Upper lobe of right lung (tissue), 1 donor: ENCODE results near the gene ZNF574. TPM values are rescaled to one million over a fixed set of nuclear protein-coding genes. Genes with fewer than 3 reads are reported as not detected.
A peak's percentile ranks its signal among the peaks of the same experiment; 100 is the strongest.
"Not testable (repeated sequence)": the region's sequence is repeated elsewhere in the genome, so short reads cannot be mapped to it uniquely, and the experiment has no call there.

Experiments used
- ATAC-seq: fragments of 200-7000 bp; cut with Tn5 transposase; one replicate; pipeline ENCODE4 v1.9.1; 2020; ENCODE audit warnings: mild to moderate bottlenecking, moderate library complexity
- DNase-seq: peaks from one replicate; pipeline ENCODE4 v3.0.0-alpha.2; 2020
- H3K27ac ChIP-seq: fragments of 200-600 bp; one replicate; pipeline ENCODE4 v1.8.0; 2022
- H3K27me3 ChIP-seq: fragments of 200-600 bp; one replicate; pipeline ENCODE4 v1.8.0; 2022; ENCODE audit warnings: mild to moderate bottlenecking
- H3K36me3 ChIP-seq: fragments of 200-600 bp; one replicate; pipeline ENCODE4 v1.8.0; 2022
- H3K4me1 ChIP-seq: fragments of 200-600 bp; one replicate; pipeline ENCODE4 v1.8.0; 2022
- H3K4me3 ChIP-seq: fragments of 200-600 bp; one replicate; pipeline ENCODE4 v1.8.0; 2022; ENCODE audit warnings: mild to moderate bottlenecking
- H3K9me3 ChIP-seq: fragments of 200-600 bp; one replicate; pipeline ENCODE4 v1.8.0; 2022
- intact Hi-C: fragments of 100-400 bp; cut with DNase I; formaldehyde crosslinking; loops from one replicate; pipeline ENCODE4 v1.11.0; 2022
- total RNA-seq: library from RNA; stranded (reverse); fragmentation: NEBNext Ultra II Directional; extraction: Animal tissue kit (Norgen Biotek cat#: 25700); gene quantifications from one replicate; pipeline ENCODE4 v1.2.1, GENCODE V29; 2021
- TF ChIP-seq, protein P1 (sequence below): fragments of 200-600 bp; IDR thresholded peaks from one replicate; pipeline ENCODE4 v1.8.0; 2022; ENCODE audit warnings: antibody characterized with exemption
- donor health status: DM: no; HTN: yes; CAD: no; lungs with severe emphysema.

The ZNF574 gene
- total RNA-seq, 1 donor from 2014 or later = 13.6 TPM

GRCh38 chr19:42099336-42099925 is 23.5 kb downstream of the ZNF574 start:
- Histone ChIP-seq H3K4me1 (no peaks in the 10 kb centered on the region), H3K4me3 (no peak overlapping the region), H3K27ac (no peak overlapping the region), H3K9me3 (no peaks in the 10 kb centered on the region), H3K27me3 (no peaks in the 10 kb centered on the region), H3K36me3 (no peaks in the 10 kb centered on the region)
- TF ChIP-seq, protein P1, sequence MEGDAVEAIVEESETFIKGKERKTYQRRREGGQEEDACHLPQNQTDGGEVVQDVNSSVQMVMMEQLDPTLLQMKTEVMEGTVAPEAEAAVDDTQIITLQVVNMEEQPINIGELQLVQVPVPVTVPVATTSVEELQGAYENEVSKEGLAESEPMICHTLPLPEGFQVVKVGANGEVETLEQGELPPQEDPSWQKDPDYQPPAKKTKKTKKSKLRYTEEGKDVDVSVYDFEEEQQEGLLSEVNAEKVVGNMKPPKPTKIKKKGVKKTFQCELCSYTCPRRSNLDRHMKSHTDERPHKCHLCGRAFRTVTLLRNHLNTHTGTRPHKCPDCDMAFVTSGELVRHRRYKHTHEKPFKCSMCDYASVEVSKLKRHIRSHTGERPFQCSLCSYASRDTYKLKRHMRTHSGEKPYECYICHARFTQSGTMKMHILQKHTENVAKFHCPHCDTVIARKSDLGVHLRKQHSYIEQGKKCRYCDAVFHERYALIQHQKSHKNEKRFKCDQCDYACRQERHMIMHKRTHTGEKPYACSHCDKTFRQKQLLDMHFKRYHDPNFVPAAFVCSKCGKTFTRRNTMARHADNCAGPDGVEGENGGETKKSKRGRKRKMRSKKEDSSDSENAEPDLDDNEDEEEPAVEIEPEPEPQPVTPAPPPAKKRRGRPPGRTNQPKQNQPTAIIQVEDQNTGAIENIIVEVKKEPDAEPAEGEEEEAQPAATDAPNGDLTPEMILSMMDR = no peak
- intact Hi-C loops = no loop called here
- ATAC-seq (no peak), DNase-seq (no peak)

GRCh38 chr19:42100241-42100640 is 24.3 kb downstream of the ZNF574 start:
- H3K36me3 ChIP-seq, intact Hi-C loops, H3K27ac ChIP-seq, H3K27me3 ChIP-seq, H3K4me3 ChIP-seq, H3K4me1 ChIP-seq, DNase-seq, ATAC-seq, H3K9me3 ChIP-seq: not testable (repeated sequence)

DNA sequence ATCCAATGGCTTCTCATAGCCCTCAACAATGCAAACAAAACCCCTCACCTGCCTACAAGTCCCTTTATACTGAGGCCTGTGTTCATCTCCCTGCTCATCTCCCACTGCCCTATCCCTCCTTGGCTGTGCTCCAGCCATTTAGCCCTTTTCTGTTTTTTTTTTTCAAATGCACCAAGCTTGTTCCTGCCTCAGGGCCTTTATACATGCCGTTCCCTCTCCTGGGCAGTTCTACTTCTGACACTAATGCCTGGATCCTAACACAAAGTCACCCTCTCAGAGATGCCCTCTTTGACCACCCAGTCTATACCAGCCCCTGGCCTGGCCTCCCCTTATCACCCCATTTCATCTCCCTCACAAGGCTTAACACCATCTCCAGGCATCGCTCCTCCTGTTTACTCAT is 26.9 kb downstream of the ZNF574 start:
- TF ChIP-seq, protein P1 = no peak
- Histone ChIP-seq H3K27ac (no peak overlapping the region), H3K27me3 (no peaks in the 10 kb centered on the region), H3K9me3 (no peaks in the 10 kb centered on the region), H3K4me3 (no peak overlapping the region), H3K36me3 (no peaks in the 10 kb centered on the region), H3K4me1 (no peaks in the 10 kb centered on the region)
- ATAC-seq (no peak), DNase-seq (no peak)
- intact Hi-C loops = no loop called here

DNA sequence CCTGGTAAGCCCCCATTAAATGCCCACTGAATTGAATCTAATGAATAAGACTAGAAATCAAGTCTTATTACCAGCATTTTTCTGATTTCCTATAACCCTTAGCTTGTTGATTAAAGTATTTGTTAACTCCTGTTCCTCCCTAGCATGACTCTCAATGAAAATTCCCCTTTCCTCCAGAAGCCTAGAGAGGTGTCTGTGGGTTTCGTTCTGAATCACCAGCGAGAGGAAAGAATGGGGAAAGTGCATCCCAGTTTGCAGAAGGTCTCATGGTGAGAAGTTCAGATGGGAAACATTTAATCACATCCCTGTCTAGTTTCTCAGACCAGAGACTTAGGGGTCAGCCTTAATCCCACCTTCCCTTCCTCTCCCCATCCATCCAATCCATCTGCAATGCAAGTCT is 29.4 kb downstream of the ZNF574 start:
- Histone ChIP-seq H3K27me3 (no peaks in the 10 kb centered on the region), H3K36me3 (no peaks in the 10 kb centered on the region), H3K9me3 (no peaks in the 10 kb centered on the region), H3K27ac (no peak overlapping the region), H3K4me1 (no peaks in the 10 kb centered on the region), H3K4me3 (no peak overlapping the region)
- intact Hi-C loops = no loop called here
- DNase-seq (no peak), ATAC-seq (no peak)
- TF ChIP-seq, protein P1 = no peak

- intact Hi-C loops = no loop called here
- ATAC-seq = peak; percentile 97
- no peaks in the 10 kb centered on the region for H3K9me3 ChIP-seq
Observed at GRCh38 chr19:42108527-42109389, 32.8 kb downstream of the ZNF574 start.

GRCh38 chr19:42109896-42110295 is 33.9 kb downstream of the ZNF574 start:
- Histone ChIP-seq H3K4me1 (no peaks in the 10 kb centered on the region), H3K27me3 (no peaks in the 10 kb centered on the region), H3K9me3 (no peaks in the 10 kb centered on the region), H3K36me3 (no peaks in the 10 kb centered on the region), H3K27ac (no peak overlapping the region), H3K4me3 (no peak overlapping the region)
- TF ChIP-seq, protein P1 = no peak
- ATAC-seq (no peak), DNase-seq (no peak)
- intact Hi-C loops = no loop called here

More at GRCh38 chr19:42108527-42109389, 32.8 kb downstream of the ZNF574 start:
- H3K27me3 ChIP-seq = no peaks in the 10 kb centered on the region
- no peaks in the 10 kb centered on the region for H3K4me1 ChIP-seq
- no peak overlapping the region for H3K4me3 ChIP-seq
- H3K27ac ChIP-seq = no peak overlapping the region
- TF ChIP-seq, protein P1 = peak; percentile 90
- H3K36me3 ChIP-seq = no peaks in the 10 kb centered on the region
- peak; percentile 84 for DNase-seq
